H1 (cell line): ENCODE results near the gene PRXL2B. TPM values are rescaled to one million over a fixed set of nuclear protein-coding genes. Genes with fewer than 3 reads are reported as not detected.

Source experiments
- ASH2L ChIP-seq: fragments of 200-600, 300-600 bp; sonication (generic); IDR thresholded peaks from one replicate; pipeline ENCODE4 v1.7.1; 2017; ENCODE audit warnings: low read length
- CHD1 ChIP-seq: IDR thresholded peaks from 2 replicates; pipeline ENCODE4 v1.6.1; 2012; ENCODE audit warnings: low read depth, low read length, improper control_type of control experiment
- CHD2 ChIP-seq: IDR thresholded peaks from 2 replicates; pipeline ENCODE4 v1.6.1; 2012; ENCODE audit warnings: low read length, improper control_type of control experiment
- MAFK ChIP-seq: IDR thresholded peaks from 2 replicates; pipeline ENCODE4 v1.6.1; 2012; ENCODE audit warnings: low read depth, mild to moderate bottlenecking, improper control_type of control experiment, low read length
- POLR2A ChIP-seq, 2 experiments: IDR thresholded peaks; 1 replicate in 1 of 2; 2 replicates in 1 of 2; pipeline ENCODE4 v1.6.1; 2011; ENCODE audit warnings: low read depth in 2 of 2, low read length in 2 of 2, mild to moderate bottlenecking in 2 of 2; ENCODE audit errors: control extremely low read depth in 1 of 2
- POLR2AphosphoS5 ChIP-seq: IDR thresholded peaks from 2 replicates; pipeline ENCODE4 v1.6.1; 2011; ENCODE audit warnings: low read depth, low read length
- RAD21 ChIP-seq, 2 experiments: IDR thresholded peaks in 1 of 2; conservative IDR thresholded peaks in 1 of 2; 2 replicates each; pipeline ENCODE4 v1.6.1; 2011; ENCODE audit warnings: low read depth in 2 of 2, low read length in 2 of 2, improper control_type of control experiment in 1 of 2, inconsistent platforms in 1 of 2, mild to moderate bottlenecking in 1 of 2, moderate library complexity in 1 of 2
- RFX5 ChIP-seq: IDR thresholded peaks from 2 replicates; pipeline ENCODE4 v1.6.1; 2011; ENCODE audit warnings: low read depth, low read length, improper control_type of control experiment, borderline replicate concordance
- SIRT6 ChIP-seq: IDR thresholded peaks from one replicate; pipeline ENCODE4 v1.7.1; 2012; ENCODE audit warnings: low read length, inconsistent platforms
- SP4 ChIP-seq: IDR thresholded peaks from 2 replicates; pipeline ENCODE4 v1.6.1; 2012; ENCODE audit warnings: low read length, inconsistent platforms
- TAF7 ChIP-seq: optimal IDR thresholded peaks from 2 replicates; pipeline ENCODE3; 2011; ENCODE audit warnings: low read depth, mild to moderate bottlenecking, inconsistent platforms, low read length, moderate library complexity, borderline replicate concordance
- TBP ChIP-seq: IDR thresholded peaks from 2 replicates; pipeline ENCODE4 v1.6.1; 2011; ENCODE audit warnings: low read depth, low read length, improper control_type of control experiment
- TCF12 ChIP-seq: IDR thresholded peaks from 2 replicates; pipeline ENCODE4 v1.6.1; 2011; ENCODE audit warnings: low read depth, mild to moderate bottlenecking, low read length
- polyA plus RNA-seq, 7 experiments: library from polyadenylated mRNA; depleted of rRNA in 3 of 7; stranded (reverse) in 5 of 7; unstranded in 2 of 7; fragments of >200 nt in 5 of 7; fragments of 200-250 nt in 2 of 7; gene quantifications; 1 replicate in 5 of 7; 2 replicates in 1 of 7; 4 replicates in 1 of 7; pipeline versions ENCODE4 v1.2.1 to v1.2.3, GENCODE V29; 2011 to 2013; ENCODE audit warnings: missing spikeins in 2 of 7, mixed read lengths in 2 of 7
- total RNA-seq: library from RNA; stranded (reverse); fragmentation: NEBNext Ultra II Directional; extraction: Animal tissue kit (Norgen Biotek cat#: 25700); gene quantifications from 2 replicates; pipeline ENCODE4 v1.2.1, GENCODE V29; 2021
- TF ChIP-seq, protein P1 (sequence below): fragments of 300-600 bp; sonication (generic); IDR thresholded peaks from 2 replicates; pipeline ENCODE4 v1.7.1; 2012; ENCODE audit warnings: low read length, moderate library complexity, mild to moderate bottlenecking, inconsistent platforms; ENCODE audit not compliant: insufficient replicate concordance

Gene PRXL2B
- total and polyA plus RNA-seq, 2 of the 8 experiments (the other 6 are each of a cell fraction or from before 2014, with no cell fraction given) = 35.3 to 46.0 TPM

DNA sequence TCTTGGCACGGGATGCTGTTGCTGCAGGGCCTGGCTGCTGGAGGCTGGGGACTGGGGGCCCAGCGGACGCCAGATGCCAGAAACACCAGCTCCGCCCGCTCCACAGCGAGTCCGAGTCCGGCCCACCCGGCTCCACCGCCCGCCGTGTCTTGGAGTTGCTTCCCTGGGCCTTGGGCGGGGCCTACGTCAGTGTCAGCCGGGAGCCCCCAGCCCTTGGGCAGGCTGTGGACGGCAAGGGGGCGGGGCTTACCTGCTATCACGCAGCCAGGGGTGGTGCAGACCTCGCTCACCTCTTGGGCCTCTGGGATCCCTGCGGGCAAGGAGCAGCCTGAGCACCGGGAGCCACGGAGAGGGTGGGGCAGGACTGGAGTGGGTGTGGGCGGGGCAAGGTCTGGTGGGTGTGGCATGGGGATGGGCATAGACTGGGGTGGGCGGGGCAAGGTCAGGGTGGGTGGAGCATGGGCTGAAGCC is 24.5 kb downstream of the PRXL2B start (continued):
- TF ChIP-seq, protein P1, sequence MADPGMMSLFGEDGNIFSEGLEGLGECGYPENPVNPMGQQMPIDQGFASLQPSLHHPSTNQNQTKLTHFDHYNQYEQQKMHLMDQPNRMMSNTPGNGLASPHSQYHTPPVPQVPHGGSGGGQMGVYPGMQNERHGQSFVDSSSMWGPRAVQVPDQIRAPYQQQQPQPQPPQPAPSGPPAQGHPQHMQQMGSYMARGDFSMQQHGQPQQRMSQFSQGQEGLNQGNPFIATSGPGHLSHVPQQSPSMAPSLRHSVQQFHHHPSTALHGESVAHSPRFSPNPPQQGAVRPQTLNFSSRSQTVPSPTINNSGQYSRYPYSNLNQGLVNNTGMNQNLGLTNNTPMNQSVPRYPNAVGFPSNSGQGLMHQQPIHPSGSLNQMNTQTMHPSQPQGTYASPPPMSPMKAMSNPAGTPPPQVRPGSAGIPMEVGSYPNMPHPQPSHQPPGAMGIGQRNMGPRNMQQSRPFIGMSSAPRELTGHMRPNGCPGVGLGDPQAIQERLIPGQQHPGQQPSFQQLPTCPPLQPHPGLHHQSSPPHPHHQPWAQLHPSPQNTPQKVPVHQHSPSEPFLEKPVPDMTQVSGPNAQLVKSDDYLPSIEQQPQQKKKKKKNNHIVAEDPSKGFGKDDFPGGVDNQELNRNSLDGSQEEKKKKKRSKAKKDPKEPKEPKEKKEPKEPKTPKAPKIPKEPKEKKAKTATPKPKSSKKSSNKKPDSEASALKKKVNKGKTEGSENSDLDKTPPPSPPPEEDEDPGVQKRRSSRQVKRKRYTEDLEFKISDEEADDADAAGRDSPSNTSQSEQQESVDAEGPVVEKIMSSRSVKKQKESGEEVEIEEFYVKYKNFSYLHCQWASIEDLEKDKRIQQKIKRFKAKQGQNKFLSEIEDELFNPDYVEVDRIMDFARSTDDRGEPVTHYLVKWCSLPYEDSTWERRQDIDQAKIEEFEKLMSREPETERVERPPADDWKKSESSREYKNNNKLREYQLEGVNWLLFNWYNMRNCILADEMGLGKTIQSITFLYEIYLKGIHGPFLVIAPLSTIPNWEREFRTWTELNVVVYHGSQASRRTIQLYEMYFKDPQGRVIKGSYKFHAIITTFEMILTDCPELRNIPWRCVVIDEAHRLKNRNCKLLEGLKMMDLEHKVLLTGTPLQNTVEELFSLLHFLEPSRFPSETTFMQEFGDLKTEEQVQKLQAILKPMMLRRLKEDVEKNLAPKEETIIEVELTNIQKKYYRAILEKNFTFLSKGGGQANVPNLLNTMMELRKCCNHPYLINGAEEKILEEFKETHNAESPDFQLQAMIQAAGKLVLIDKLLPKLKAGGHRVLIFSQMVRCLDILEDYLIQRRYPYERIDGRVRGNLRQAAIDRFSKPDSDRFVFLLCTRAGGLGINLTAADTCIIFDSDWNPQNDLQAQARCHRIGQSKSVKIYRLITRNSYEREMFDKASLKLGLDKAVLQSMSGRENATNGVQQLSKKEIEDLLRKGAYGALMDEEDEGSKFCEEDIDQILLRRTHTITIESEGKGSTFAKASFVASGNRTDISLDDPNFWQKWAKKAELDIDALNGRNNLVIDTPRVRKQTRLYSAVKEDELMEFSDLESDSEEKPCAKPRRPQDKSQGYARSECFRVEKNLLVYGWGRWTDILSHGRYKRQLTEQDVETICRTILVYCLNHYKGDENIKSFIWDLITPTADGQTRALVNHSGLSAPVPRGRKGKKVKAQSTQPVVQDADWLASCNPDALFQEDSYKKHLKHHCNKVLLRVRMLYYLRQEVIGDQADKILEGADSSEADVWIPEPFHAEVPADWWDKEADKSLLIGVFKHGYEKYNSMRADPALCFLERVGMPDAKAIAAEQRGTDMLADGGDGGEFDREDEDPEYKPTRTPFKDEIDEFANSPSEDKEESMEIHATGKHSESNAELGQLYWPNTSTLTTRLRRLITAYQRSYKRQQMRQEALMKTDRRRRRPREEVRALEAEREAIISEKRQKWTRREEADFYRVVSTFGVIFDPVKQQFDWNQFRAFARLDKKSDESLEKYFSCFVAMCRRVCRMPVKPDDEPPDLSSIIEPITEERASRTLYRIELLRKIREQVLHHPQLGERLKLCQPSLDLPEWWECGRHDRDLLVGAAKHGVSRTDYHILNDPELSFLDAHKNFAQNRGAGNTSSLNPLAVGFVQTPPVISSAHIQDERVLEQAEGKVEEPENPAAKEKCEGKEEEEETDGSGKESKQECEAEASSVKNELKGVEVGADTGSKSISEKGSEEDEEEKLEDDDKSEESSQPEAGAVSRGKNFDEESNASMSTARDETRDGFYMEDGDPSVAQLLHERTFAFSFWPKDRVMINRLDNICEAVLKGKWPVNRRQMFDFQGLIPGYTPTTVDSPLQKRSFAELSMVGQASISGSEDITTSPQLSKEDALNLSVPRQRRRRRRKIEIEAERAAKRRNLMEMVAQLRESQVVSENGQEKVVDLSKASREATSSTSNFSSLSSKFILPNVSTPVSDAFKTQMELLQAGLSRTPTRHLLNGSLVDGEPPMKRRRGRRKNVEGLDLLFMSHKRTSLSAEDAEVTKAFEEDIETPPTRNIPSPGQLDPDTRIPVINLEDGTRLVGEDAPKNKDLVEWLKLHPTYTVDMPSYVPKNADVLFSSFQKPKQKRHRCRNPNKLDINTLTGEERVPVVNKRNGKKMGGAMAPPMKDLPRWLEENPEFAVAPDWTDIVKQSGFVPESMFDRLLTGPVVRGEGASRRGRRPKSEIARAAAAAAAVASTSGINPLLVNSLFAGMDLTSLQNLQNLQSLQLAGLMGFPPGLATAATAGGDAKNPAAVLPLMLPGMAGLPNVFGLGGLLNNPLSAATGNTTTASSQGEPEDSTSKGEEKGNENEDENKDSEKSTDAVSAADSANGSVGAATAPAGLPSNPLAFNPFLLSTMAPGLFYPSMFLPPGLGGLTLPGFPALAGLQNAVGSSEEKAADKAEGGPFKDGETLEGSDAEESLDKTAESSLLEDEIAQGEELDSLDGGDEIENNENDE = no peak
- no peak for TF ChIP-seq ASH2L
- no peak for TF ChIP-seq POLR2AphosphoS5
- TF ChIP-seq RFX5 = no peak
- no peak for TF ChIP-seq TBP
- no peak for TF ChIP-seq RAD21 (IDR thresholded peaks at IDR 0.05 in 1 of 2, conservative IDR thresholded peaks at IDR 0.05 in 1 of 2; ENCODE audit: low read depth in 2 of 2, low read length in 2 of 2)
- no peak for TF ChIP-seq CHD2
- TF ChIP-seq TAF7 = no peak
- no peak for TF ChIP-seq SIRT6
- TF ChIP-seq TCF12 = no peak
- no peak for TF ChIP-seq MAFK
- no peak for TF ChIP-seq SP4
- no peak for TF ChIP-seq CHD1
- no peak for TF ChIP-seq POLR2A (IDR thresholded peaks at IDR 0.05; ENCODE audit: control extremely low read depth in 1 of 2, low read depth in 2 of 2, low read length in 2 of 2)
